ENCODE results near the gene KNOP1.
"Not testable (repeated sequence)": the region's sequence is repeated elsewhere in the genome, so short reads cannot be mapped to it uniquely, and the experiment has no call there.

KNOP1 gene

GRCh38 chr16:19680881-19681340, 37.1 kb downstream of the KNOP1 start:
- DNase-seq: no peak

GRCh38 chr16:19679281-19679680, 38.7 kb downstream of the KNOP1 start:
- not testable (repeated sequence) for DNase-seq

GRCh38 chr16:19678804-19679203, 39.2 kb downstream of the KNOP1 start:
- no peak for DNase-seq

GRCh38 chr16:19677402-19677801, 40.6 kb downstream of the KNOP1 start:
- no peak for DNase-seq

- no peak for DNase-seq
These were observed 43.5 kb downstream of the KNOP1 start for GRCh38 chr16:19674485-19674884.

- DNase-seq: no peak
These were observed 45.6 kb downstream of the KNOP1 start for GRCh38 chr16:19672378-19672777.

- no peak for DNase-seq
These were observed 51.5 kb downstream of the KNOP1 start for GRCh38 chr16:19666477-19666876.

GRCh38 chr16:19665313-19665712, 52.7 kb downstream of the KNOP1 start:
- DNase-seq: not testable (repeated sequence)

- no peak for DNase-seq
These were observed 53.9 kb downstream of the KNOP1 start for GRCh38 chr16:19664166-19664565.

- no peak for DNase-seq
These were observed 55.7 kb downstream of the KNOP1 start for GRCh38 chr16:19662351-19662750.

GRCh38 chr16:19660432-19660831, 57.6 kb downstream of the KNOP1 start:
- DNase-seq: no peak

GRCh38 chr16:19659554-19659953, 58.5 kb downstream of the KNOP1 start:
- DNase-seq: no peak

- no peak for DNase-seq
These were observed 60.2 kb downstream of the KNOP1 start for GRCh38 chr16:19657831-19658230.

GRCh38 chr16:19655242-19655777, 62.7 kb downstream of the KNOP1 start:
- DNase-seq: no peak

- DNase-seq: no peak
These were observed 63.9 kb downstream of the KNOP1 start for GRCh38 chr16:19654147-19654546.

Data from KG1 (cell line).